ENCODE measurements around the gene GOLPH3.
A peak's percentile ranks its signal among the peaks of the same experiment; 100 is the strongest.

Gene GOLPH3

DNA sequence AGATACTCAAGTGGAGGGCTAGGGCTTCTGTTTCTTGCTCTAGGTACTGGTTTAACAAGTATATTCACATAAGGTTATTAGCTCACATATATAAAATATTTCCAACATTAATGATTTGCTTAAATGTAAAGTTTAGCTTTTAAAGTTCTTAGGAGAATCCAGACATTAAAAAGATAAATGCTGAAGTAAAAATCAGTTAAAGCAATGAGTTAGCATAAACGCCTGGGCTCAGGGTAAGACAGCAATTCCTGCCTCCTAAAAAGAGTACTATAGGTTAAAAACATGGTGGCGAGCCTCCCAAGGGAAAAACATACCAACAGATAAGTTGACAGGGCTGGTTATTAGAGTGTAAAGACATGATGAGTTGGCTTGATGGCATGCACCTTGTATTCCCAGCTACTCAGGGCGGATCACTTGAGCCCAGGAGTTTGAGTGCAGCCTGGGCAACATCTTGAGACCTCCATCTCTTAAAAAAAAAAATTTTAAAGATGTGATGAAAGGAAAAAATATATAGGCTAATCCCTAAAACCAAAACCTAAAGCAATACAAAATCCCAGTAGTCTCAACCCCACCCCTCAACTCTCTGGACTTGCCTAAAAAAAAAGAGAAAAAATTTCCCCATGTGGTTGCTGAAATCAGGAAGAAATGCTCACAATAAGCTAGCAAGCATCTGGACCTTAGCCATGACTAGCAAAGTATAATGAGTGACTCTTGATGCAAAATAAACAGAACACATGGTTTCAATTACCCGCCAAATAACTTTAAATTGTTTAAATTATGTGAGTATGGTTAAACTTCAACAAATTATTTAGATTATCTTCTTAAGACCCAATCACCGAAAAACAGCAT, 3.6 kb downstream of the GOLPH3 start:
- DNase-seq (ENCODE audit: low read depth): peak; percentile 93

GRCh38 chr5:32168460-32169033, 5.6 kb downstream of the GOLPH3 start:
- no peak for DNase-seq (ENCODE audit: low read depth)

GRCh38 chr5:32165597-32165996, 8.5 kb downstream of the GOLPH3 start:
- DNase-seq (ENCODE audit: low read depth): no peak

DNA sequence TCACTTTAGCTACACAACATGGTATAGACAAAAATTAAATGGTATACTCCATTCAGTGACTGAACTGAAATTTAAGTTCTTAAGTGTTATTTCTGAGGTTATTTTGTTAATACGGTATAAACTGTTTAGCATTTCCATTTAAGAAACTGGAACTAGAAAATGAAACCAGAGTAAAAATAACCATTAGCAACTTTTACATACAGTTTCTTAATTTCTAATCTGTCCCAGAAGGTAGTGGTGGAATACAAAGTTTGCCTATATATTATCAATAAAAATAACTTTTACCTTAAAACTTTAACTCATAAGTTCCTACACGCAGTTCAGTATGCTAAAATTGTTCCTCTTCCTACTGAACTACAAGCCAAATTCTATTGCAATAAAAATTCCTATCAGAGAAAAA, 10.3 kb downstream of the GOLPH3 start:
- no peak for DNase-seq (ENCODE audit: low read depth)

GRCh38 chr5:32163053-32163452, 11.1 kb downstream of the GOLPH3 start:
- DNase-seq (ENCODE audit: low read depth): no peak

DNA sequence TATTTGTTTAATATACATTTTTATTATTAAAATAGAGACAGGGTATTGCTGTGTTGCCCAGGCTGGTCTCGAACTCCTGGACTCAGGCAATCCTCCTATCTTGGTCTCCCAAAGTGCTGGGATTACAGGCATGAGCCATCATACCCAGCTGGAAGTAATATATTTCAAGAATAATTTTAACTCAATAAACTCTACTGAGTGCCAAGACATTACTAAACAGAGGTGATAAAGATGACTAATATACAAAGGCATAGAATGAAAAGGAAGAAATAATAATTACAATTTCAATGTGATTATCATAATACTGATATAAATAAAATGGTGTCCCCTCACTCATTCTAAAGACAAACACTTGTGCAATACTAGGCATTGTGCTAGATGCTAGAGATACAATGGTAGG, 13.9 kb downstream of the GOLPH3 start:
- DNase-seq (ENCODE audit: low read depth): no peak

GRCh38 chr5:32159328-32160072, 14.6 kb downstream of the GOLPH3 start:
- DNase-seq (ENCODE audit: low read depth): no peak

GRCh38 chr5:32158679-32158975, 15.5 kb downstream of the GOLPH3 start:
- no peak for DNase-seq (ENCODE audit: low read depth)

DNA sequence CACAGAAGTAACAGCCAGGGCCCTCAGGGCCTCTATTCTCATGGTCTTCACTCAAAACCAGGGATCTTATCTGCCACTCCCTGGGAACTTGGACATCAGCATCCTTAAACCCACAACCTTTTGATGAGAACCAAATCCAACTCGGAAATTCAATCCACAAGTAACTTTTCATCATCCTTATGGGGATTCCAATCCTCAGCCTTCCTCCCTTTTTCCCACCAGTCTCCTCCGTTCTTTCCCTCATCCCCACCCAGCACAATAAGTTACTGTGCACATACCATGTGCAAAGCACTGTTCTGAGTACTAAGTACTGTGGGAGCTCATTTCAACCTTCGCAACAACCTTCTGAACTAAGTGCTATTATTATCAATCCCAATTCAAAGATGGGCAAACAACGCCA, 17.0 kb downstream of the GOLPH3 start:
- DNase-seq (ENCODE audit: low read depth): no peak

DNA sequence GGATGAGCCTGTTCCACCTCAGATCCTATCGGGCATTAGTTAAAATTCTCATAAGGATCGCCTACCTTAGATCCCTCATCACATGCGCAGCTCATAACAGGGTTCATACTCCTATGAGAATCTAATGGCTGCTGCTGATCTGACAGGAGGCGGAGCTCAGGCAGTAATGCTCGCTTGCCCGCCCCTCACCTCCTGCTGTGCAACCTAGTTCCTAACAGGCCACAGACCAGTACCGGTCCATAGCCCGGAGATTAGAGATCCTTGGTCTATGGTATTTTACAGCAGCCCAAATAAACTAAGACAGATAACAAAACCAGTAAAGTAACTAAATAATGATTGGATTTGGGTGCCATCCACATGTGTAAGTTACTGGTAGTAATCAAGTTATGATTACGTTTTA, 17.5 kb downstream of the GOLPH3 start:
- no peak for DNase-seq (ENCODE audit: low read depth)

- no peak for DNase-seq (ENCODE audit: low read depth)
Measured at GRCh38 chr5:32155211-32155610, 18.9 kb downstream of the GOLPH3 start.

GRCh38 chr5:32153723-32154122, 20.4 kb downstream of the GOLPH3 start:
- DNase-seq (ENCODE audit: low read depth): no peak

- no peak for DNase-seq (ENCODE audit: low read depth)
Measured at GRCh38 chr5:32151198-32151597, 22.9 kb downstream of the GOLPH3 start.

- DNase-seq (ENCODE audit: low read depth): no peak
Measured at GRCh38 chr5:32150366-32150765, 23.8 kb downstream of the GOLPH3 start.

- no peak for DNase-seq (ENCODE audit: low read depth)
Measured at GRCh38 chr5:32147959-32148358, 26.2 kb downstream of the GOLPH3 start.

- no peak for DNase-seq (ENCODE audit: low read depth)
Measured at GRCh38 chr5:32147236-32147635, 26.9 kb downstream of the GOLPH3 start.

DNA sequence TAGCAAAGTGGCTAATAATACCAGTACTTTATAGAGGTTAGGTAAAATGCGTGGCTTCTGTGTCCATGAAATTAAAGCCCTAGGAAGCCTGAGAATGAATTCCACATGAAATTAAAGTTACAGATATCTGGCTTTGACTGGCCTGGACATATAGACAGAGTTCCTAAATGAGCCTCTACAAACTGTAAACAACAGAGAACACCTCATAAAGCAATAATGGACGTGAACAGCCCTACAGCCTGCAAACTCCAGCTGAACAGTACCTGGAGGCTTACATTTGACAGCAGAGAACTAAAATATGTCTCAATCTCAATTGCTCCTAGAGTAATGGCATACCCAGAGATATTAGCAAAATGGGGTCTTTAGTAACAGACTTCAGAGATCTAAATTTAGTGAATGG, 28.7 kb downstream of the GOLPH3 start:
- no peak for DNase-seq (ENCODE audit: low read depth)

DNA sequence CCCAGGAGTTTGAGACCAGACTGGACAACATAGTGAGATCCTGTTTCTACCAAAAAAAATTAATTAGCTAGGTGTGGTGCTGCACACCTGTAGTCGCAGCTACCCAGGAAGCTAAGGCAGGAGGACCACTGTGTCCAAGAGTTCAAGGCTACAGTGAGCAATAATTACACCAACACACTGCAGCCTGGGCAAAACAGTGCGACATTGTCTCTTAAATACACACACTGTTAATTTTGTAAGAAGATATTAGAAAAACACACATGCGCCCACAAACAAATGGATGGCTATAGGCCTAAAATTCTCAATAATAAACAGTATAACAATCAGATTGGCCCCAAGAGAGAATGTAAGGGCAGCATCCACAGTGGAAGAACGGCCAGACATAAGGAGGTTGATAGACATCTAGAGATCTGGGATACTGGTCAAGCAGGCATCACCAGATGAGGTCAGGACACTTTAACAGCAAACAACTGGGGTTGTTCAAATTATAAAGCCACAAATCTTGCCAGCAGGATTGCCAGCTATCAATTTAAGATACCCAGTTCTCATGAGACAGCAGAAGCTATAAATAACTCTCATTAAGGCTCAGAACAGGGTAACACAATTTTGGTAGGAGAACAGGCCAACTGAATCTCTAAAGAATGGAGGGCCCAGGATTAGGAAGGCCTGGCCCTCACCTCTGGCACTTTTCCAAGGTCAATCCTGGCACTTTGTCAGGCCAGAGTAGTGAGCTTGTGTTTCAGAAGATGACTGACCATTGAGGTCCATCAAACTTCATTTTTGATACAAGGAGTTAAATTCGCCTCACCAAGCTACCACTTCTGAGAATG, 29.5 kb downstream of the GOLPH3 start:
- no peak for DNase-seq (ENCODE audit: low read depth)

GRCh38 chr5:32143617-32144377, 30.3 kb downstream of the GOLPH3 start:
- no peak for DNase-seq (ENCODE audit: low read depth)

DNA sequence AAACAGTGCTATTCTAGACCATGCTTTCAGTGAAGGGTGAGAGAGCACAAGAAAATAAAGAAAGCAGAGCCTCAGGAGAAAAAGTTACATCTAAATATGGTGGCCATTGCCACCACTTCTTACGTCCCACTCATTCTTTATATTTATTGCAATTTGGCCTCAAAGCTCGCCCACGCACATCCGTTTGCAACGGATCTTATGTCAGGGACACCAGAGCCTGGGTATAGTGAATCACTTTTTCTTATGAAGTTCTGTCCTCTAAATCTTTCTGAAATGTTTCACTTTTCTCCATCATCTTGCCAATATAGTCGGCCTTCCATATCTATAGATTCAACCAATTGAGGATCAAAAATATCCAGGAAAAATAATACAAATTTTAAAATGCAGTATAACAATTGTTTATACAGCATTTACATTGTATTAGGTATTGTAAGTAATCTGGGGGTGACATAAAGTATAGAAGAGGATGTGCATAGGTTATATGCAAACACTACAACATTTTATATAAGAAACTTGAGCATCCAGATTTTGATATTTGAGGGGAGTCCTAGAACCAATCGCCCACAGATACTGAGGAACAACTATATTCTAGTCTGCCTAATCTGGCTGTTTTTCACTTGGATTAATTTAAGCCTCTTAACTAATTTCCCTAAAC, 35.2 kb downstream of the GOLPH3 start:
- no peak for DNase-seq (ENCODE audit: low read depth)

DNA sequence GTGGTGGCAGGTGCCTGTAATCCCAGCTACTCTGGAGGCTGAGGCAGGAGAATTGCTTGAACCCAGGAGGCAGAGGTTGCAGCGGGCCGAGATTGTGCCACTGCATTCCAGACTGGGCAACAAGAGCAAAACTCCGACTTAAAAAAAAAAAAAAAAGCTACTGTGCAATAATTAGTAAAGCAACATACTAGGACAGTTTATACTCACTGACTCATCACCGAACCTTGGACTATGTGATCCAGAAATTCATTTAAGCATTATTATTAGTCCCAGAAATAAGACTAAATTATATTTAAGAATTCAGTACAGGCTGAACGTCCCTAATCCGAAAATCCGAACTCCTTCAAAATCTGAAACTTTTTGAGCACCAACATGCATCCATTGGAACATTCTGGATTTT, 37.8 kb downstream of the GOLPH3 start:
- DNase-seq (ENCODE audit: low read depth): no peak

Data from fibroblast of the conjunctiva (primary cell).